Neural cell (in vitro differentiated cells): ENCODE data around the gene SOX5. TPM values are rescaled to one million over a fixed set of nuclear protein-coding genes. Genes with fewer than 3 reads are reported as not detected.

ENCODE experiments used
- H2AFZ ChIP-seq: fragments of 200-600, 300-800 bp; sonication (generic), shearing (Covaris generic); 2 replicates; pipeline ENCODE4 v1.6.0; 2014; ENCODE audit warnings: low read depth, mild to moderate bottlenecking, antibody characterized with exemption, low read length, moderate library complexity
- H3F3A ChIP-seq: fragments of 200-600 bp; shearing (Covaris generic); 2 replicates; pipeline ENCODE4 v1.6.1; 2016; ENCODE audit warnings: mild to moderate bottlenecking, moderate library complexity, mixed read lengths, antibody characterized with exemption, low read length; ENCODE audit not compliant: insufficient read depth, poor library complexity, severe bottlenecking
- H3K27ac ChIP-seq: fragments of 200-600, 300-800 bp; sonication (generic), shearing (Covaris generic); 2 replicates; pipeline ENCODE4 v1.5.1; 2014; ENCODE audit warnings: mild to moderate bottlenecking, low read length, moderate library complexity
- H3K27me3 ChIP-seq: fragments of 300-800, 200-600 bp; sonication (generic), shearing (Covaris generic); 2 replicates; pipeline ENCODE4 v1.6.0; 2014; ENCODE audit warnings: mild to moderate bottlenecking, low read depth, low read length, moderate library complexity; ENCODE audit not compliant: insufficient read depth
- H3K36me3 ChIP-seq: fragments of 300-800, 200-600 bp; sonication (generic), shearing (Covaris generic); 2 replicates; pipeline ENCODE4 v1.5.1; 2014; ENCODE audit warnings: mild to moderate bottlenecking, antibody characterized with exemption, low read length, moderate library complexity; ENCODE audit not compliant: insufficient read depth
- H3K4me2 ChIP-seq: fragments of 300-800, 200-600 bp; sonication (generic), shearing (Covaris generic); 2 replicates; pipeline ENCODE4 v1.6.0; 2014; ENCODE audit warnings: mild to moderate bottlenecking, low read length
- H3K4me3 ChIP-seq: fragments of 300-800, 200-600 bp; sonication (generic), shearing (Covaris generic); 2 replicates; pipeline ENCODE4 v1.5.1; 2014; ENCODE audit warnings: mild to moderate bottlenecking, low read length, moderate library complexity
- H3K79me2 ChIP-seq: fragments of 200-600 bp; shearing (Covaris generic); replicated peaks from 2 replicates; pipeline ENCODE4 v1.6.0; 2014; ENCODE audit warnings: mild to moderate bottlenecking, low read length, moderate library complexity; ENCODE audit not compliant: insufficient read depth
- H3K9ac ChIP-seq: fragments of 300-800, 200-600 bp; sonication (generic), shearing (Covaris generic); 2 replicates; pipeline ENCODE4 v1.6.1; 2016; ENCODE audit warnings: mild to moderate bottlenecking, low read length, mixed read lengths
- H3K9me2 ChIP-seq: fragments of 200-600 bp; shearing (Covaris generic); 2 replicates; pipeline ENCODE4 v1.6.1; 2016; ENCODE audit warnings: mild to moderate bottlenecking, low read length, mixed read lengths; ENCODE audit not compliant: insufficient read depth
- H3K9me3 ChIP-seq: fragments of 200-600, 300-800 bp; sonication (generic), shearing (Covaris generic); 2 replicates; pipeline ENCODE4 v1.6.1; 2016; ENCODE audit warnings: mild to moderate bottlenecking, mixed run types, low read length, moderate library complexity, mixed read lengths
- H4K20me1 ChIP-seq: fragments of 200-600 bp; shearing (Covaris generic); 2 replicates; pipeline ENCODE4 v1.6.1; 2016; ENCODE audit warnings: mild to moderate bottlenecking, mixed run types; ENCODE audit not compliant: insufficient read depth
- EP300 ChIP-seq: fragments of 450-650 bp; conservative IDR thresholded peaks from 2 replicates; pipeline ENCODE4 v1.6.1; 2014; ENCODE audit warnings: antibody characterized with exemption, mild to moderate bottlenecking, moderate library complexity; ENCODE audit not compliant: poor library complexity, severe bottlenecking
- EZH2 ChIP-seq: fragments of 200-600, 300-800 bp; shearing (Covaris generic), sonication (generic); IDR thresholded peaks from 2 replicates; pipeline ENCODE4 v1.6.1; 2014; ENCODE audit warnings: antibody characterized with exemption, low read length, borderline replicate concordance, mild to moderate bottlenecking; ENCODE audit not compliant: insufficient read depth, poor library complexity, severe bottlenecking
- MXI1 ChIP-seq: fragments of 450-650 bp; conservative IDR thresholded peaks from 2 replicates; pipeline ENCODE4 v1.6.1; 2014; ENCODE audit warnings: antibody characterized with exemption, mild to moderate bottlenecking; ENCODE audit not compliant: poor library complexity, severe bottlenecking
- POLR2AphosphoS5 ChIP-seq: IDR thresholded peaks from 2 replicates; pipeline ENCODE4 v1.6.1; 2012
- RAD21 ChIP-seq: fragments of 450-650 bp; conservative IDR thresholded peaks from 2 replicates; pipeline ENCODE4 v1.6.1; 2014; ENCODE audit warnings: antibody characterized with exemption, mild to moderate bottlenecking, moderate library complexity
- SMC3 ChIP-seq: fragments of 450-650 bp; conservative IDR thresholded peaks from 2 replicates; pipeline ENCODE4 v1.6.1; 2014; ENCODE audit warnings: antibody characterized with exemption, mild to moderate bottlenecking, moderate library complexity; ENCODE audit not compliant: poor library complexity
- TAF1 ChIP-seq: IDR thresholded peaks from 2 replicates; pipeline ENCODE4 v1.6.1; 2012; ENCODE audit warnings: low read depth
- polyA plus RNA-seq: library from polyadenylated mRNA; depleted of rRNA; stranded (reverse); fragments of >200 nt; gene quantifications from 2 replicates; pipeline ENCODE4 v1.2.3, GENCODE V29; 2014
- TF ChIP-seq, protein P1 (sequence below): IDR thresholded peaks from 2 replicates; pipeline ENCODE4 v1.6.1; 2012; ENCODE audit warnings: borderline replicate concordance
- TF ChIP-seq, protein P2 (sequence below): fragments of 450-650 bp; IDR thresholded peaks from 2 replicates; pipeline ENCODE4 v1.5.1; 2014; ENCODE audit warnings: antibody characterized with exemption, mild to moderate bottlenecking, moderate library complexity; ENCODE audit not compliant: poor library complexity, severe bottlenecking

SOX5 gene
- polyA plus RNA-seq, 1 donor from 2014 or later = 1.8 TPM

DNA sequence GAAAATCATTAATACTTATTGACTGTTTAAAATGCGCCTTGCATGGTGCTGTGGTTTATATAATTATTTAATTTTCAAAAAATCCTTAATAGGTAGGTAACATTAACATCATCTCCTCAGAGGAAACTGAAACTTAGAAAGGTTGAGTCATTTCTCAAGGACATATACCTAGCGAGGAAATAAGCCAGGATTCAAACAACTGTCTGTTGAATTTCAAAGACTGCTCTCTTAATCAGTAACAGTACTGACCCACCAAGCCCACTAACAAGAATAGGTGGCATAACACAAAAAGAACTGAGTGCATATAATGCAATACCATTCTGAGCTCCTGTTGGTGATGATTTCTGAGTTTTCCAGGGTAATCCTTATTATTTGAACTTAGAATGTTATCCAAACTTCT lies 174.3 kb downstream of the SOX5 start:
- Histone ChIP-seq H3K9me3 (peaks cover 5% of the 10 kb centered on the region), H3K4me3 (no peak overlapping the region), H3K27ac (no peak overlapping the region), H3F3A (no peaks in the 10 kb centered on the region), H4K20me1 (no peaks in the 10 kb centered on the region), H2AFZ (no peak overlapping the region), H3K79me2 (peaks cover 2% of the 10 kb centered on the region), H3K9ac (no peak overlapping the region), H3K27me3 (no peaks in the 10 kb centered on the region), H3K4me2 (no peak overlapping the region), H3K36me3 (no peaks in the 10 kb centered on the region), H3K9me2 (no peaks in the 10 kb centered on the region)
- TF ChIP-seq POLR2AphosphoS5 (no peak), TAF1 (no peak), EZH2 (no peak), RAD21 (no peak), SMC3 (no peak), EP300 (no peak), MXI1 (no peak)
- TF ChIP-seq, protein P1, sequence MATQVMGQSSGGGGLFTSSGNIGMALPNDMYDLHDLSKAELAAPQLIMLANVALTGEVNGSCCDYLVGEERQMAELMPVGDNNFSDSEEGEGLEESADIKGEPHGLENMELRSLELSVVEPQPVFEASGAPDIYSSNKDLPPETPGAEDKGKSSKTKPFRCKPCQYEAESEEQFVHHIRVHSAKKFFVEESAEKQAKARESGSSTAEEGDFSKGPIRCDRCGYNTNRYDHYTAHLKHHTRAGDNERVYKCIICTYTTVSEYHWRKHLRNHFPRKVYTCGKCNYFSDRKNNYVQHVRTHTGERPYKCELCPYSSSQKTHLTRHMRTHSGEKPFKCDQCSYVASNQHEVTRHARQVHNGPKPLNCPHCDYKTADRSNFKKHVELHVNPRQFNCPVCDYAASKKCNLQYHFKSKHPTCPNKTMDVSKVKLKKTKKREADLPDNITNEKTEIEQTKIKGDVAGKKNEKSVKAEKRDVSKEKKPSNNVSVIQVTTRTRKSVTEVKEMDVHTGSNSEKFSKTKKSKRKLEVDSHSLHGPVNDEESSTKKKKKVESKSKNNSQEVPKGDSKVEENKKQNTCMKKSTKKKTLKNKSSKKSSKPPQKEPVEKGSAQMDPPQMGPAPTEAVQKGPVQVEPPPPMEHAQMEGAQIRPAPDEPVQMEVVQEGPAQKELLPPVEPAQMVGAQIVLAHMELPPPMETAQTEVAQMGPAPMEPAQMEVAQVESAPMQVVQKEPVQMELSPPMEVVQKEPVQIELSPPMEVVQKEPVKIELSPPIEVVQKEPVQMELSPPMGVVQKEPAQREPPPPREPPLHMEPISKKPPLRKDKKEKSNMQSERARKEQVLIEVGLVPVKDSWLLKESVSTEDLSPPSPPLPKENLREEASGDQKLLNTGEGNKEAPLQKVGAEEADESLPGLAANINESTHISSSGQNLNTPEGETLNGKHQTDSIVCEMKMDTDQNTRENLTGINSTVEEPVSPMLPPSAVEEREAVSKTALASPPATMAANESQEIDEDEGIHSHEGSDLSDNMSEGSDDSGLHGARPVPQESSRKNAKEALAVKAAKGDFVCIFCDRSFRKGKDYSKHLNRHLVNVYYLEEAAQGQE = no peak
- TF ChIP-seq, protein P2, sequence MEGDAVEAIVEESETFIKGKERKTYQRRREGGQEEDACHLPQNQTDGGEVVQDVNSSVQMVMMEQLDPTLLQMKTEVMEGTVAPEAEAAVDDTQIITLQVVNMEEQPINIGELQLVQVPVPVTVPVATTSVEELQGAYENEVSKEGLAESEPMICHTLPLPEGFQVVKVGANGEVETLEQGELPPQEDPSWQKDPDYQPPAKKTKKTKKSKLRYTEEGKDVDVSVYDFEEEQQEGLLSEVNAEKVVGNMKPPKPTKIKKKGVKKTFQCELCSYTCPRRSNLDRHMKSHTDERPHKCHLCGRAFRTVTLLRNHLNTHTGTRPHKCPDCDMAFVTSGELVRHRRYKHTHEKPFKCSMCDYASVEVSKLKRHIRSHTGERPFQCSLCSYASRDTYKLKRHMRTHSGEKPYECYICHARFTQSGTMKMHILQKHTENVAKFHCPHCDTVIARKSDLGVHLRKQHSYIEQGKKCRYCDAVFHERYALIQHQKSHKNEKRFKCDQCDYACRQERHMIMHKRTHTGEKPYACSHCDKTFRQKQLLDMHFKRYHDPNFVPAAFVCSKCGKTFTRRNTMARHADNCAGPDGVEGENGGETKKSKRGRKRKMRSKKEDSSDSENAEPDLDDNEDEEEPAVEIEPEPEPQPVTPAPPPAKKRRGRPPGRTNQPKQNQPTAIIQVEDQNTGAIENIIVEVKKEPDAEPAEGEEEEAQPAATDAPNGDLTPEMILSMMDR = no peak

DNA sequence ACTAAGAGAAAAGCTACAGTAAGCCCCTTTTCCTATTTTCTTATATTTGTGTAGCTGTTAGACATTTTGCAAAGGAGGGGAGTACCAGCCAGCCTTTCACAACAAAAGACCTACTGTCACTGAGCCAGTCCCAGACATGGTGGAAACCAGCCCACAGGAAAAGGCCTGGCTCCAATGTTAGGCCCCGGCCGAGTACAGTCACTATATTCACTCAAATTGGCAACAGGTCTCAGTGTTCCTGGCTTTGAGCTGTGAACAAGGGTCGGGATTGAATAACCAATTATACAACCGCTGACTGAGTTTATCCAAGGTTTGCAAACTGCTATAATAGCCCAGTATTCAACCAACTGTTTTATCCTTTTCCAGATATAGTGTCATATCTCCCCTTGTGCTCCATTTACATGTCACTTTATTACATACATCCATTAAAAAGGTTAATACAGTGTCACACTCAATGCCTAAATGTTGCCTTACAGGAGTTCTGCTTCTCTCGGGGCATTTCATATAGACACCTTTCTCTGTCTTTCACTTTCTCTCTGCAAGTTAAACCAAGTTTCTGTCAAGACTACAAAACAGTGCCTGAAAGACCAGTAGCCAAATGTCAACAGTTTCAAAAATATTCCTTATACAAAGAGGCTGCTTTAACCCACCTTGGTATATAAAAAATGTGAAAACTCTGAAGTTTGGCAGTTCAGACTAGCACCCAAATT lies 178.1 kb downstream of the SOX5 start:
- H4K20me1 ChIP-seq = no peaks in the 10 kb centered on the region
- no peaks in the 10 kb centered on the region for H3K79me2 ChIP-seq
- H3K4me3 ChIP-seq = no peak overlapping the region
- no peak overlapping the region for H3K9ac ChIP-seq
- no peaks in the 10 kb centered on the region for H3K36me3 ChIP-seq
- TF ChIP-seq, protein P1 = no peak
- TF ChIP-seq EZH2 (no peak), RAD21 (no peak), POLR2AphosphoS5 (no peak), TAF1 (no peak)
- TF ChIP-seq, protein P2 = no peak
- no peaks in the 10 kb centered on the region for H3F3A ChIP-seq
- no peak overlapping the region for H3K4me2 ChIP-seq
- H2AFZ ChIP-seq = no peak overlapping the region
- no peaks in the 10 kb centered on the region for H3K27me3 ChIP-seq
- H3K9me2 ChIP-seq = no peaks in the 10 kb centered on the region
- H3K9me3 ChIP-seq = peaks cover 1% of the 10 kb centered on the region
- H3K27ac ChIP-seq = no peak overlapping the region
